NOMO-1 (cell line): Measurements from ENCODE around the gene FMN1.

Experiments used
- DNase-seq, 2 experiments: peaks; one replicate each; lab custom pipeline; 2025; ENCODE audit not compliant: unreplicated experiment in 2 of 2; lab: John Stamatoyannopoulos, UW

The FMN1 gene

DNA sequence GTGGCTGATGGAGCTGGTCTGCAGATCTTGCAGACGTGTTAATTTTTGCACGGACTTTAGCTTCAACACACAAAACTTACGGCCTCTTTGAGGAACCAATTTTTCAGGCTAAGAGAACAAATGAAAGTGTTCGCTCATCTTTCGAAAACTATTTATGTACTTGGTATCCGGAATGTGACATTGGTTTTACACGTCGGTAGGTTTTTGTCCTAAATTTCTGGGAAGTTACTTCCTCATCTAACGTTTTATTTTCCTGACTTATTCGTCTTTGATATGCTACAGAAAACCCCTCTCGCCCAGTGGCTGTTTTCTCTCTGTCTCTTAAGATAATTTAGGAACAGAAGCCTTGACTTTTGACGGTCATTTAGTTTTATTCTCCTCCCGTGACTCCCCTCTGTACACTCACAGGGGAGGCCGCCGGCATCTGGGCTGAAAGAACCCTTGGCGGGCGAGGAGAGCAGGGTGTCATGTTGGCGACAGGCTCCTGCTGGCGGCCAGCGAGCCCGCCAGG, 477.5 kb downstream of the FMN1 start:
- DNase-seq, result peak in 1 of 2 experiments; percentile 22

- DNase-seq, result no peak
These were observed 478.1 kb downstream of the FMN1 start for GRCh38 chr15:32716216-32716914.
